CD4-positive, alpha-beta T cell (primary cell): ENCODE results near the gene UPF3A. TPM values are rescaled to one million over a fixed set of nuclear protein-coding genes. Genes with fewer than 3 reads are reported as not detected.

ENCODE experiments used
- ATAC-seq: fragments of 200-7000 bp; cut with Tn5 transposase; one replicate; pipeline ENCODE4 v1.10.0; 2022; ENCODE audit warnings: mild to moderate bottlenecking; ENCODE audit not compliant: poor library complexity
- CTCF ChIA-PET: fragments of 350-600 bp; sonication (Branson Sonifier 250); formaldehyde crosslinking; loops from one replicate; lab custom pipeline; 2021; ENCODE audit warnings: antibody characterized with exemption, inconsistent platforms; lab: Charles Lee
- POLR2A ChIA-PET: fragments of 350-600 bp; sonication (Branson Sonifier 250); formaldehyde crosslinking; loops from one replicate; lab custom pipeline; 2021; ENCODE audit warnings: antibody characterized with exemption, inconsistent platforms; lab: Charles Lee
- DNase-seq, 14 experiments: peaks; one replicate each; pipeline ENCODE4 v3.0.0-alpha.2; 2013 to 2020; ENCODE audit warnings: mixed read lengths in 2 of 14
- H3K27ac ChIP-seq, 2 donors: one replicate each; pipeline versions ENCODE4 v1.5.1 to v1.7.0; 2013; ENCODE audit warnings: low read length in 2 of 2, low read depth in 1 of 2, mild to moderate bottlenecking in 1 of 2
- H3K27me3 ChIP-seq, 2 experiments: 1 replicate in 1 of 2; 2 replicates in 1 of 2; pipeline versions ENCODE4 v1.6.1 to v1.7.0; 2013; ENCODE audit warnings: low read length in 2 of 2, control low read depth in 1 of 2, mild to moderate bottlenecking in 1 of 2, moderate library complexity in 1 of 2; ENCODE audit not compliant: insufficient read depth in 2 of 2, control insufficient read depth in 1 of 2
- H3K36me3 ChIP-seq: one replicate; pipeline ENCODE4 v1.6.1; 2013; ENCODE audit warnings: low read length, control low read depth; ENCODE audit not compliant: insufficient read depth
- H3K4me1 ChIP-seq: one replicate; pipeline ENCODE4 v1.6.1; 2013; ENCODE audit warnings: low read length, control low read depth; ENCODE audit not compliant: insufficient read depth
- H3K4me3 ChIP-seq: one replicate; pipeline ENCODE4 v1.5.1; 2013; ENCODE audit warnings: mild to moderate bottlenecking, low read length, moderate library complexity
- H3K9me3 ChIP-seq, 2 experiments: 1 replicate in 1 of 2; 2 replicates in 1 of 2; pipeline versions ENCODE4 v1.6.1 to v1.7.0; 2013; ENCODE audit warnings: low read length in 2 of 2, mild to moderate bottlenecking in 2 of 2, control low read depth in 1 of 2, moderate library complexity in 1 of 2; ENCODE audit not compliant: control insufficient read depth in 1 of 2, insufficient read depth in 1 of 2
- H3K27ac Mint-ChIP-seq: one replicate; pipeline ENCODE4 v1.8.0; 2020; ENCODE audit warnings: mixed read lengths
- H3K27me3 Mint-ChIP-seq: one replicate; pipeline ENCODE4 v1.8.0; 2021; ENCODE audit warnings: mixed read lengths
- H3K36me3 Mint-ChIP-seq: one replicate; pipeline ENCODE4 v1.8.0; 2021; ENCODE audit warnings: low read depth, mixed read lengths
- H3K4me1 Mint-ChIP-seq: one replicate; pipeline ENCODE4 v1.8.0; 2021; ENCODE audit warnings: low read depth, mixed read lengths
- H3K4me3 Mint-ChIP-seq: one replicate; pipeline ENCODE4 v1.8.0; 2020; ENCODE audit warnings: mild to moderate bottlenecking, mixed read lengths
- H3K9me3 Mint-ChIP-seq: one replicate; pipeline ENCODE4 v1.8.0; 2020; ENCODE audit warnings: mixed read lengths
- CTCF ChIP-seq: fragments of 200-600 bp; IDR thresholded peaks from one replicate; pipeline ENCODE4 v1.8.0; 2022; ENCODE audit warnings: antibody characterized with exemption, mild to moderate bottlenecking
- intact Hi-C, 2 experiments: fragments of 100-400 bp; cut with DNase I in 1 of 2; cut with micrococcal nuclease in 1 of 2; formaldehyde crosslinking; loops; one replicate each; pipeline versions ENCODE4 v1.15.1 to v1.9.0; 2023 to 2025; cut with DNase I, micrococcal nuclease
- total RNA-seq, 174 experiments: library from RNA in 2 of 174; stranded (reverse) in 2 of 174; gene quantifications; one replicate each; pipeline ENCODE4 v1.2.3 and lab custom pipeline; 2021 to 2026

UPF3A gene
- total RNA-seq, 2 experiments from 2014 or later, result 31.8 TPM

GRCh38 chr13:114298866-114299265 is 17.5 kb downstream of the UPF3A start:
- Mint-ChIP-seq H3K4me1 (no peaks in the 10 kb centered on the region), H3K4me3 (no peak overlapping the region), H3K36me3 (peaks cover 64% of the 10 kb centered on the region), H3K27ac (no peak overlapping the region), H3K9me3 (no peaks in the 10 kb centered on the region), H3K27me3 (no peaks in the 10 kb centered on the region)
- H3K9me3 ChIP-seq, result no peaks in the 10 kb centered on the region
- no peak overlapping the region for H3K27ac ChIP-seq
- peaks cover 52% of the 10 kb centered on the region for H3K36me3 ChIP-seq
- no peaks in the 10 kb centered on the region for H3K4me1 ChIP-seq
- intact Hi-C loops, result no loop called here
- DNase-seq, result no peak
- TF ChIP-seq CTCF, result no peak
- H3K27me3 ChIP-seq, result no peaks in the 10 kb centered on the region
- no peak for ATAC-seq
- H3K4me3 ChIP-seq, result no peak overlapping the region
- POLR2A ChIA-PET, result no interaction called here
- CTCF ChIA-PET, result no interaction called here

- Histone ChIP-seq H3K27me3 (no peaks in the 10 kb centered on the region), H3K4me1 (no peaks in the 10 kb centered on the region), H3K27ac (no peak overlapping the region), H3K36me3 (peaks cover 58% of the 10 kb centered on the region), H3K9me3 (no peaks in the 10 kb centered on the region), H3K4me3 (no peak overlapping the region)
- DNase-seq (no peak), ATAC-seq (no peak)
- TF ChIP-seq CTCF, result no peak
- H3K4me1 Mint-ChIP-seq, result no peaks in the 10 kb centered on the region
- ChIA-PET CTCF (no interaction called here), POLR2A (no interaction called here)
- H3K9me3 Mint-ChIP-seq, result no peaks in the 10 kb centered on the region
- H3K27ac Mint-ChIP-seq, result no peak overlapping the region
- H3K4me3 Mint-ChIP-seq, result no peak overlapping the region
- no peaks in the 10 kb centered on the region for H3K27me3 Mint-ChIP-seq
- peaks cover 65% of the 10 kb centered on the region for H3K36me3 Mint-ChIP-seq
- intact Hi-C loops, result no loop called here
These were observed 18.4 kb downstream of the UPF3A start for GRCh38 chr13:114299604-114300305.

DNA sequence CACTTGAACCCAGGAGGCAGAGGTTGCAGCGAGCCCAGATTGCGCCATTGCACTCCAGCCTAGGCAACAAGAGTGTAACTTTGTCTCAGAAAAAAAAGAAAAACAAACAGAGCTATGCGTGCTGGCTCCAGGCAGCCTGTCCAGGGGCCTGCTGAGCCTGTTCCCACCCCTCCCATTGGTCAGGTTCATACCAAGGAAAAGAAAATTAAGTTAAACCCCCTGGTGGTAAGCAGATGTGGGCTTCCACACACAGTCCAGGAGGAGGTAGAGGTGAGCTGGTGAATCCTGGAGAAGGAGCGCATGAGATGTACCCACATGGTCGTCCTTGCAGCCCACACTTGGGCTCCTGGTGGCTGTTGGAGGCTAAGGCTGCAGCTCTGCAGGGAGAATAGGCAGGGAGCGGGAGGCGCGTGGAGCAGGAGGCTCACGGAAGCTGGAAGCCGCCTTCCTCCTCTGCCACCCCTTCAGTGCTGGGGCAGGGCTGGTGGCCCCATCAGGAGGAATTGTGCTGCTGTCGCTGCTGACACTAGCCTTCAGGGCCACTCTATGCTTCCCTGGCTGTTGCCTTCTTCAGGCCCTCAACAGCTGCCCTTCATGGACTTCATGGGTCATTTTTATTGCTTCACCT is 22.4 kb downstream of the UPF3A start:
- peaks cover 53% of the 10 kb centered on the region for H3K36me3 ChIP-seq
- Mint-ChIP-seq H3K4me1 (no peaks in the 10 kb centered on the region), H3K27ac (no peak overlapping the region), H3K36me3 (peaks cover 58% of the 10 kb centered on the region), H3K9me3 (no peaks in the 10 kb centered on the region), H3K4me3 (no peak overlapping the region), H3K27me3 (no peaks in the 10 kb centered on the region)
- H3K4me1 ChIP-seq, result no peaks in the 10 kb centered on the region
- H3K27me3 ChIP-seq, result no peaks in the 10 kb centered on the region
- TF ChIP-seq CTCF, result no peak
- H3K9me3 ChIP-seq, result no peaks in the 10 kb centered on the region
- ATAC-seq (no peak), DNase-seq (no peak)
- H3K4me3 ChIP-seq, result no peak overlapping the region
- intact Hi-C loops, result no loop called here
- ChIA-PET CTCF (no interaction called here), POLR2A (no interaction called here)
- H3K27ac ChIP-seq, result no peak overlapping the region
